B cell (primary cell): ENCODE data around the gene GIMAP6. TPM values are rescaled to one million over a fixed set of nuclear protein-coding genes. Genes with fewer than 3 reads are reported as not detected.

Source experiments
- ATAC-seq: fragments of 200-7000 bp; cut with Tn5 transposase; one replicate; pipeline ENCODE4 v1.10.0; 2021; ENCODE audit warnings: low read depth, mild to moderate bottlenecking, moderate number of reproducible peaks, moderate library complexity
- CTCF ChIA-PET: fragments of 350-600 bp; sonication (Branson Sonifier 250); formaldehyde crosslinking; loops from one replicate; lab custom pipeline; 2021; ENCODE audit warnings: antibody characterized with exemption, inconsistent platforms; lab: Charles Lee
- POLR2A ChIA-PET: fragments of 350-600 bp; sonication (Branson Sonifier 250); formaldehyde crosslinking; loops from one replicate; lab custom pipeline; 2021; ENCODE audit warnings: antibody characterized with exemption; lab: Charles Lee
- DNase-seq: peaks from one replicate; pipeline ENCODE4 v3.0.0; 2013
- H2AFZ ChIP-seq: 2 replicates; pipeline ENCODE4 v1.6.1; 2012; ENCODE audit warnings: mild to moderate bottlenecking, low read depth, low read length; ENCODE audit not compliant: insufficient read depth, poor library complexity, severe bottlenecking
- H3K27ac ChIP-seq, 2 donors: 1 replicate in 1 of 2; 2 replicates in 1 of 2; pipeline ENCODE4 v1.5.1; 2012 to 2013; ENCODE audit warnings: low read length in 2 of 2, mild to moderate bottlenecking in 2 of 2, moderate library complexity in 1 of 2
- H3K27me3 ChIP-seq, 4 experiments: fragments of 200-600 bp in 1 of 4; sonication (generic) in 1 of 4; replicated peaks in 1 of 4; 1 replicate in 2 of 4; 2 replicates in 2 of 4; pipeline versions ENCODE4 v1.6.1 to v1.7.0; 2013 to 2016; ENCODE audit warnings: low read length in 3 of 4, mild to moderate bottlenecking in 2 of 4, mixed read lengths in 1 of 4, moderate library complexity in 1 of 4; ENCODE audit not compliant: insufficient read depth in 4 of 4, control insufficient read depth in 3 of 4; ENCODE audit errors: control extremely low read depth in 1 of 4
- H3K36me3 ChIP-seq, 2 experiments: replicated peaks in 1 of 2; 1 replicate in 1 of 2; 2 replicates in 1 of 2; pipeline versions ENCODE4 v1.6.1 to v1.7.1; 2013; ENCODE audit warnings: low read length in 1 of 2; ENCODE audit not compliant: insufficient read depth in 2 of 2, control insufficient read depth in 1 of 2; ENCODE audit errors: control extremely low read depth in 1 of 2, extremely low read depth in 1 of 2
- H3K4me1 ChIP-seq, 2 donors: fragments of 200-600 bp in 1 of 2; sonication (generic) in 1 of 2; 1 replicate in 1 of 2; 2 replicates in 1 of 2; pipeline versions ENCODE4 v1.5.1 to v1.6.1; 2013 to 2017; ENCODE audit warnings: low read length in 2 of 2; ENCODE audit not compliant: control insufficient read depth in 2 of 2, insufficient read depth in 2 of 2
- H3K4me2 ChIP-seq: replicated peaks from 2 replicates; pipeline ENCODE3; 2012; ENCODE audit warnings: mild to moderate bottlenecking, low read depth, low read length; ENCODE audit not compliant: poor library complexity, severe bottlenecking
- H3K4me3 ChIP-seq, 5 experiments: fragments of 200-600 bp in 1 of 5; sonication (generic) in 1 of 5; 1 replicate in 3 of 5; 2 replicates in 2 of 5; pipeline versions ENCODE4 v1.5.1 to v1.7.0; 2011 to 2016; ENCODE audit warnings: low read length in 4 of 5, mild to moderate bottlenecking in 4 of 5, low read depth in 2 of 5, control low read depth in 1 of 5, moderate library complexity in 1 of 5; ENCODE audit not compliant: insufficient read depth in 1 of 5; ENCODE audit errors: control extremely low read depth in 1 of 5, extremely low read depth in 1 of 5
- H3K79me2 ChIP-seq: fragments of 200-600 bp; sonication (generic); one replicate; pipeline ENCODE4 v1.6.0; 2016; ENCODE audit warnings: low read length; ENCODE audit not compliant: control insufficient read depth, insufficient read depth
- H3K9ac ChIP-seq: fragments of 200-600 bp; sonication (generic); 2 replicates; pipeline ENCODE4 v1.6.1; 2017; ENCODE audit warnings: mild to moderate bottlenecking, low read length, moderate library complexity
- H3K9me3 ChIP-seq, 3 donors: one replicate each; pipeline versions ENCODE4 v1.6.1 to v1.7.1; 2013; ENCODE audit warnings: low read length in 2 of 3; ENCODE audit not compliant: control insufficient read depth in 2 of 3, insufficient read depth in 1 of 3; ENCODE audit errors: control extremely low read depth in 1 of 3
- H4K20me1 ChIP-seq: 2 replicates; pipeline ENCODE4 v1.6.0; 2012; ENCODE audit warnings: mild to moderate bottlenecking, low read length; ENCODE audit not compliant: insufficient read depth, control insufficient read depth, poor library complexity, severe bottlenecking
- H3K27ac Mint-ChIP-seq: one replicate; pipeline ENCODE4 v1.8.0; 2021; ENCODE audit warnings: mixed read lengths
- H3K27me3 Mint-ChIP-seq: one replicate; pipeline ENCODE4 v1.8.0; 2021; ENCODE audit warnings: mixed read lengths
- H3K4me1 Mint-ChIP-seq: one replicate; pipeline ENCODE4 v1.8.0; 2021; ENCODE audit warnings: mixed read lengths
- H3K4me3 Mint-ChIP-seq: one replicate; pipeline ENCODE4 v1.8.0; 2021; ENCODE audit warnings: mixed read lengths
- H3K9me3 Mint-ChIP-seq: one replicate; pipeline ENCODE4 v1.8.0; 2022; ENCODE audit warnings: mixed read lengths; ENCODE audit not compliant: insufficient read depth
- CTCF ChIP-seq: fragments of 200-600 bp; IDR thresholded peaks from one replicate; pipeline ENCODE4 v1.8.0; 2022; ENCODE audit warnings: antibody characterized with exemption, mild to moderate bottlenecking
- EZH2 ChIP-seq: IDR thresholded peaks from 2 replicates; pipeline ENCODE4 v1.6.1; 2012; ENCODE audit warnings: borderline replicate concordance, low read depth, mild to moderate bottlenecking, moderate library complexity, low read length; ENCODE audit not compliant: insufficient read depth, poor library complexity, severe bottlenecking
- WGBS: methylation state at CpG from one replicate; pipeline ENCODE4 v1.1.5; 2013; ENCODE audit warnings: missing lambda C conversion rate; ENCODE audit not compliant: insufficient coverage; 5-methylcytosine and 5-hydroxymethylcytosine counted together
- intact Hi-C: fragments of 100-400 bp; cut with micrococcal nuclease; formaldehyde crosslinking; loops from one replicate; pipeline ENCODE4 v1.10.0; 2022
- polyA plus RNA-seq: library from polyadenylated mRNA; depleted of rRNA; stranded (reverse); fragments of >200 nt; gene quantifications from 2 replicates; pipeline ENCODE4 v1.2.3, GENCODE V29; 2012
- total RNA-seq, 2 donors: library from RNA; stranded (reverse); fragments of 120-200 nt in 1 of 2; gene quantifications; 1 replicate in 1 of 2; 2 replicates in 1 of 2; pipeline versions ENCODE4 v1.2.3 to v1.2.4, GENCODE V29; 2013 to 2022

Gene GIMAP6
- total and polyA plus RNA-seq, 2 donors (not counting 1 experiment from before 2014, with no cell fraction given): 0.39 to 0.45 TPM

- intact Hi-C loops: no loop called here
- H3K4me2 ChIP-seq: no peak overlapping the region
Measured at GRCh38 chr7:150666412-150666811, 34.2 kb upstream of the GIMAP6 start.

GRCh38 chr7:150665896-150666295 lies 33.7 kb upstream of the GIMAP6 start:
- DNase-seq (no peak), ATAC-seq (no peak)
- TF ChIP-seq CTCF: no peak
- no peak for TF ChIP-seq EZH2
- H2AFZ ChIP-seq: no peak overlapping the region
- H3K9me3 ChIP-seq: no peaks in the 10 kb centered on the region
- H3K4me1 Mint-ChIP-seq: peaks cover 16% of the 10 kb centered on the region
- H4K20me1 ChIP-seq: no peaks in the 10 kb centered on the region
- H3K27me3 ChIP-seq: no peaks in the 10 kb centered on the region
- ChIA-PET CTCF (no interaction called here), POLR2A (no interaction called here)
- WGBS: no CpG with 5 or more reads among the region's 2 CpGs
- intact Hi-C loops: no loop called here
- peaks cover 3% of the 10 kb centered on the region for H3K9me3 Mint-ChIP-seq
- H3K27me3 Mint-ChIP-seq: no peaks in the 10 kb centered on the region
- H3K4me3 ChIP-seq: no peak overlapping the region
- H3K4me2 ChIP-seq: no peak overlapping the region
- H3K4me1 ChIP-seq: peaks cover 5 to 19% of the 10 kb centered on the region in 2 donors
- H3K79me2 ChIP-seq: no peaks in the 10 kb centered on the region
- no peaks in the 10 kb centered on the region for H3K36me3 ChIP-seq
- no peak overlapping the region for H3K4me3 Mint-ChIP-seq
- no peak overlapping the region for H3K27ac Mint-ChIP-seq
- no peak overlapping the region for H3K9ac ChIP-seq
- no peak overlapping the region for H3K27ac ChIP-seq

More at GRCh38 chr7:150666412-150666811, 34.2 kb upstream of the GIMAP6 start:
- Histone ChIP-seq H3K9me3 (no peaks in the 10 kb centered on the region), H3K36me3 (no peaks in the 10 kb centered on the region), H3K9ac (no peak overlapping the region), H3K79me2 (no peaks in the 10 kb centered on the region), H3K4me3 (no peak overlapping the region), H3K27me3 (no peaks in the 10 kb centered on the region), H4K20me1 (no peaks in the 10 kb centered on the region), H3K4me1 (peaks cover 5 to 19% of the 10 kb centered on the region in 2 donors), H2AFZ (no peak overlapping the region), H3K27ac (no peak overlapping the region)
- no peak overlapping the region for H3K27ac Mint-ChIP-seq
- DNase-seq (no peak), ATAC-seq (no peak)
- ChIA-PET CTCF (no interaction called here), POLR2A (no interaction called here)
- H3K27me3 Mint-ChIP-seq: no peaks in the 10 kb centered on the region
- H3K9me3 Mint-ChIP-seq: peaks cover 3% of the 10 kb centered on the region
- H3K4me1 Mint-ChIP-seq: peaks cover 16% of the 10 kb centered on the region
- H3K4me3 Mint-ChIP-seq: no peak overlapping the region
- TF ChIP-seq EZH2: no peak
- TF ChIP-seq CTCF: no peak
